DMS 273 (cell line): Measurements from ENCODE around the gene PDCD5.
"Not testable (repeated sequence)": the region's sequence is repeated elsewhere in the genome, so short reads cannot be mapped to it uniquely, and the experiment has no call there.

Source experiments
- DNase-seq: peaks from one replicate; lab custom pipeline; 2025; ENCODE audit not compliant: unreplicated experiment; lab: John Stamatoyannopoulos, UW

PDCD5 gene, protein sequence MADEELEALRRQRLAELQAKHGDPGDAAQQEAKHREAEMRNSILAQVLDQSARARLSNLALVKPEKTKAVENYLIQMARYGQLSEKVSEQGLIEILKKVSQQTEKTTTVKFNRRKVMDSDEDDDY

GRCh38 chr19:32580901-32581704 is at the start of gene PDCD5:
PDCD5 (plus strand) TSS chr19:32581190; CDS start chr19:32581262, 72 bp downstream.
- DNase-seq: peak; percentile 98

GRCh38 chr19:32532233-32532632 is 48.8 kb upstream of the PDCD5 start:
- no peak for DNase-seq

DNA sequence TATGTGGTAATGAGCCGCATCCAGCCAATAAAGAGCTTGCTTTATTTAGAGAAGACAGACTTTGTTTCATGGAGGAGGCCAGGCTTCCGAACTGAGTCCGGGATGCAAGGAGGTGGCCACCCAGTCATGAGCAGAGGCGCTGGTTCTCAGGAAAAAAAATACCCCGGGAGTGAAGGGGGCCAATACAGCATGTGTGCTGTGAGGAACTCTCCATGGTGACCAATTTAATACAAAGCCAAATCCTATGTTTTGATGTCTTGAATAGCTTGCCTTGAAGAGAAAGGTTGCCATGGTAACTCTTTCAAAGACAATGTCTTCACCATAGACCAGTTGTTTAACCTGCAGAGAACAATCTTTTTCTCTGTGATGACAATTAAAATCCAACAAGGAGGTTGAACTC is 43.4 kb upstream of the PDCD5 start:
- peak; percentile 5 for DNase-seq

GRCh38 chr19:32539240-32539916 is 41.6 kb upstream of the PDCD5 start:
- no peak for DNase-seq

DNA sequence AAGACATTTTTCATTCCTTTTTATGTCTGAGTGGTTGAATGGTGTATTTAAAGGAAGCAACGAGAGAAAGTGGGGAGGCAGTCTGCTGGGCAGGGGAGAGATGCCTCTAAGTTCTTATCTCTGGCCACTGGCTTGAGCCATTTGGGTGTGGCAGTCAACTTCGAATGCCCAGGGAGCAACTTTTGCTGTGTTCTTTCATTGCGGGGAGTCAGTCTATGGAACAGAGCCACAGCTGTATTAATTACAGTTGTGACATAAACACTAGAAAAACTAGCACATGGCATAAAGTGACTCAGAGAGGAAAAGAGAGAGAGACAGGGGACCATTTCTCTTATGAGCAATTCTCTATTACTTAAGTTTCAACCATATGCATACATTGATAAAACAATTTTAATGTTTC is 40.4 kb upstream of the PDCD5 start:
- DNase-seq: no peak

DNA sequence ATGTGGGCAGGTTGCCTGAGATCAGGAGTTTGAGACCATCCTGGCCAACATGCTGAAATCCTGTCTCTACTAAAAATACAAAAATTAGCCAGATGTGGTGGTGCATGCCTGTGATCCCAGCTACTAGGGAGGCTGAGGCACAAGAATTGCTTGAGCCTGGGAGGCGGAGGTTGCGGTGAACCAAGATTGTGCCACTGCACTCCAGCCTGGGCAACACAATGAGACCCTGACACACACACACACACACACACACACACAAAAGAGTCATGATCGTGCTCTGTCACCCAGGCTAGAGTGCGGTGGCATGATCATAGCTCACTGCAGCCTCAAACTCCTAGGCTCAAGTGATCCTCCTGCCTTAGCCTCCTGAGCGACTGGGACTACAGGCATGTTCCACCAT is 39.6 kb upstream of the PDCD5 start:
- not testable (repeated sequence) for DNase-seq

- DNase-seq: no peak
These were observed 38.4 kb upstream of the PDCD5 start for GRCh38 chr19:32542477-32543108.

DNA sequence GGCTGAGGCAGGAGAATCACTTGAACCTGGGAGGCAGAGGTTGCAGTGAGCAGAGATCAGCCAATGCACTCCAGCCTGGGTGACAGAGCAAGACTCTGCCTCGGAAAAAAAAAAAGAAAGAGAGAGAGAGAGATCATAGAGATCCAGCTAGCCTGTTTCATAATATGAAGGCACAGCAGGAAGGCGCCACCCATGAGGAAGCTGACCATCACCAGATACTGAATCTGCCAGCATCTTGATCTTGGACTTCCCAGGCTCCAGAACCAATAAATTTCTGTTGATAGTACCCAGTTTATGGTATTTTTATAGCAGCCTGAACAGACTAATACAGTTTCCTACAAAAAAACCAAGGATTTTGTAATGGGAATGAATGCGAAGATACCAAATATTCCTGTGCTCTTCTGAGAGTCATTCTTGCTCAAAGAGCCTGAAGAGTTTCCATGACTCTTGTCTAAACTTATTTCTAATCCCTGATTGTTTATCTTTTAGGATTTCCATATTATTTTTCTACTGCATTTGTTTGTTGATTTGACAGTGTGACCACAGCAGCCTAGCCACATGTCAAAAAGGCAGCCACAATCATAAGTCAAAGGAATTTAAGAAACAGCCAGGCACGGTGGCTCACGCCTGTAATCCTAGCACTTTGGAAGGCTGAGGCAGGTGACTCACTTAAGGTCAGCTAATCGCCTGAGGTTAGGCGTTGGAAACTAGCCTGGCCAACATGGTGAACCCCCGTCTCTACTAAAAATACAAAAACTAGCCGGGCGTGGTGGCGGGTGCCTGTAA is 37.7 kb upstream of the PDCD5 start:
- no peak for DNase-seq

- no peak for DNase-seq
These were observed 36.1 kb upstream of the PDCD5 start for GRCh38 chr19:32544917-32545316.

DNA sequence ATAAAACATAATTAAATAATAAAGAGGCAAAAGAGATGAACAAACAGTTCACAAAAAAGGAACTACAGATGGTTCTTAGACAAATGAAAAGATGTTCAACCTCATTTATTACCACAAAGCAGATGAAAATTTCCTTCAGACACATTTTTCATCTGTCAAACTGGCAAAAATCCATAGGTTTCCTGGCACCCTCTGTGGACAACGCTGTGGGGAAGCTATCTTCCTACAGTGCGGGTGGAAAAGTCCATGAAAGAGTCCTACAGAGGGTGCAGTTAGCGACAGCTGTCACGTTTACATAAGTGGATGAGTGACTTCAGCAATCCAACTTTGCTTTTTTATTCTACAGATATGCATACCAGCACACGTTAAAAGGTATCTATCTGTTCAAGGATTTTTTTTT is 30.3 kb upstream of the PDCD5 start:
- DNase-seq: peak; percentile 90

DNA sequence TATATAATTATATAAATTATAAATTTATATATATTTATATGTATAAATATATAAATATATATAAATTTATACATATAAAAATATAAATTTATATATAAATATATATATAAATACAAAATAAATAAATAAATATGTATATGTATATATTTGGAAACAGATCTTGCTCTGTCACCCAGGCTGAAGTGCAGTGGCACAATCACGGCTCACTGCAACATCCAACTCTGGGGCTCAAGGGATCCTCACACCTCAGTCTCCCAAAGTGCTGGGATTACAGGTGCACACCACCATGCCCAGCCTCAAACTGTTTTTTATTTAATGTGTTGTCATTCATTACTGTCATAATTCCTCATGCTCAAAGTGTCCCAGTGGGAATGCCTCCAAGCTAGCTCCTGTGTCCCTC is 25.2 kb upstream of the PDCD5 start:
- DNase-seq: no peak

DNA sequence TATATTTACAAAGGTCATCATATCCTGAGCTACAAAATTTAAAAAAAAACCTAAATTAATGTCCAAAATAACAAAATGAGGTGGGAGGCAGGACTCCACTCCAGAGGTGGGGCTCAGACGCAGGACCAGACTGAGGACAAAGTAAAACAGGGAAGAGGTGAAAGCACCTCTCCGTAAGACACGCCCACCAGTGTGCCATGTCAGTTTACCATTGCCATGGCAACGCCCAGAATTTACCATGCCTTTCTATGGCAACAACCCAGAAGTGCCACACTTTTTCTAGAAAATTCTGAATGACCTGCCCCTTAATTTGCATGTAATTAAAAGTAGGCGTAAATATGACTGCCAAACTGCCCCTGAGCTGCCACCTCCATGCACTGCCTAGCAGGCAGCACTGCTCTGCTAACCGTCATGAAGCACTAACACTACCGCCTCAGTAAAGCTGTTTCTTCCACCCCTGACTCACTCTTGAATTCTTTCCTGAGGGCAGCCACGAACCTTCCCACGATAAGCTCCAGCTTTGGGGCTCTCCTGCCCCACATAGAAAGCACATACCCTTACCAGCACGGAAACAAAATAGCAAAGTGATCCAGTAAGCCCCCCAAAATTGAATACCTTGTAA is 22.3 kb upstream of the PDCD5 start:
- DNase-seq: no peak

DNA sequence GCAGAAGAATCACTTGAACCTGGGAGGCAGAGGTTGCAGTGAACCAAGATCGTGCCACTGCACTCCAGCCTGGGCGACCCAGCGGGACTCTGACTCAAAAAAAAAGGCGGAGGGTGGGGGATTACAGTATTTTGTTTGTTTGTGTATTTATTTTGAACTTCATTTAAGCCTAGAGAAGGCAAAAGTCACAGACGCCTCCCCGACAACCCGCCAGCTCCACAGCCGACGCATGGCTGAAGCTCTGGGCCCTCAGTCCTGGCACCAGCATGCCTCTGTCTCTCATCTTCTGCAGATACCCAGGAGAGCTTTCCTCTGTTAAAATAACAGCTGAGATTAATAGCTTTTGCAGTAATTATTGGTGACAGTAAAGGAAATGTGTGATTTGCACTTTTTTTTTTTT is 17.2 kb upstream of the PDCD5 start:
- no peak for DNase-seq

DNA sequence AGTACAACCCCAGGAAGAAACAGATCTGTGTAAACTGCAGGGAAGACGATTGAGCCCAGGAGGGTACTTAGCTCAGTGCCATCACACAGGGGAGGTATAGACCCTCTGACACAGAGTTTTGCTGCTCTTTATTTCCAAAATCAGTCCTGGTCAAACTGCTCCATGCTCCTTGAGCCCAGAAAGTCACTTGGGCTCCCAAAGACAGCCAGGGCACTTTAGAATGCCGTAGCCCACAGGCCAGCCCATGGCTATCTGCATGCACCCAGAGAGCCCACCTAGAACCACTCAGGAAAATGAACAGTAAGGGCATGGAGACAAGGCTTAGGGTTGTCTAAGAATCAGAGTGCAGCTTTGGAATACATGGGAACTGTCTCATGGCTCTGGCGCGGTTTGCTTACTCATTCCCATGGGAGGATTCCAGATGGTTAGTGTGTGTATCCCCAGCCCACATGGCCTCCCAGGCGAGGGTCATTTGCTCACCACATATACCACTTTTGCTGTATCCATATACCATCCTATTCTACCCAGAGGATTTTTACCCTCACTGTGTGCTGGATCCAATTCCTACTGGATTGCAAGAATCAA is 14.7 kb upstream of the PDCD5 start:
- DNase-seq: peak; percentile 84

DNA sequence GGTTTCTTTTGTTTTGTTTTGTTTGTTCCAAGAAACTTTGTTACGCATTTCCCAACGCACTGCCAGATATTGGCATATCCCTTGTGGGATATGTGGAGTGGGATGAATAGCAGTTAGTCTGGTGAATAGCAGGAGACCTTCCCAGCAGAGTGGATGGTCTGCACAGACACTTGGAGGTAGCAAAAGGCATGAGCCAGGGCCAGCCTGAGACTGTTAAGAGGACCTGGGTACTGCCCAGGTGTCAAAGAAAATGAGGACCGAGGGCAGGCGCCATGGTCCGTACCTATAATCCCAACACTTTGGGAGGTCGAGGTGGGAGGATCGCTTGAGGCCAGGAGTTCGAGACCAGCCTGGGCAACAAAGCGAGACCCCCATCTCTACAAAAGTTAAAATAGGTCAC is 13.5 kb upstream of the PDCD5 start:
- no peak for DNase-seq

DNA sequence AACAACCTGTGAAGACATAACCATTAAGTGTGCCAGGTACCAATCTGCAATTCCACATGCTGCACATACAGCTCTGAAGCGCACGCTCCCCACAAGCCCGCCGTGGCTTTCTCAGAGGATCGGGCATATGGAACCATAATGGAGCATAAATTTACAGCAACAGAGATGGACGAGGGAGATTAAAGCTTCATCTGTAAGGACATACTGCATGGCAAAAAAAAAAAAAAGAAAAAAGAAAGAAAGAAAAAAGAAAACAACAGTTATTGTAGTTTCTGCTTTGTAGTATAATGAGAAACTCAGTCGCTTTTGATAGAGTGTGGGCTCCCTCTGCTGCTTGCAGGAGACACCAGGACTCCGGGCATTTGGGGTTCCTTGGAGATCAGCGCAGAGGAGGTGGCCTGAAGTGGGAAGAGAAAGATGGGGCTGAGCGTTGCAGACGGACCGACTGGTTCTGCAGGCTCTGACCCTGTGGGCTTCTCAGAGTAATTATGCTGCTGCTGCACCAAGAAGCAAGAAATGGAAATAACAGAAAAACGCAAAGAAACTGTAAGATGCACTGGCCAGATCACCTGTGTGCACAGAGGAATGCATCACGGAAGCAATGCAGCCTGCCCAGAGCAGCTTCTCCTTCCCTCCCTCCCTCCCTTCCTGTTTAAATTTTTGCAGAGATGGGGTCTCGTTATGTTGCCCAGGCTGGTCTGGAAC is 10.8 kb upstream of the PDCD5 start:
- DNase-seq: peak; percentile 85

- DNase-seq: not testable (repeated sequence)
These were observed 9.4 kb upstream of the PDCD5 start for GRCh38 chr19:32571471-32572075.

DNA sequence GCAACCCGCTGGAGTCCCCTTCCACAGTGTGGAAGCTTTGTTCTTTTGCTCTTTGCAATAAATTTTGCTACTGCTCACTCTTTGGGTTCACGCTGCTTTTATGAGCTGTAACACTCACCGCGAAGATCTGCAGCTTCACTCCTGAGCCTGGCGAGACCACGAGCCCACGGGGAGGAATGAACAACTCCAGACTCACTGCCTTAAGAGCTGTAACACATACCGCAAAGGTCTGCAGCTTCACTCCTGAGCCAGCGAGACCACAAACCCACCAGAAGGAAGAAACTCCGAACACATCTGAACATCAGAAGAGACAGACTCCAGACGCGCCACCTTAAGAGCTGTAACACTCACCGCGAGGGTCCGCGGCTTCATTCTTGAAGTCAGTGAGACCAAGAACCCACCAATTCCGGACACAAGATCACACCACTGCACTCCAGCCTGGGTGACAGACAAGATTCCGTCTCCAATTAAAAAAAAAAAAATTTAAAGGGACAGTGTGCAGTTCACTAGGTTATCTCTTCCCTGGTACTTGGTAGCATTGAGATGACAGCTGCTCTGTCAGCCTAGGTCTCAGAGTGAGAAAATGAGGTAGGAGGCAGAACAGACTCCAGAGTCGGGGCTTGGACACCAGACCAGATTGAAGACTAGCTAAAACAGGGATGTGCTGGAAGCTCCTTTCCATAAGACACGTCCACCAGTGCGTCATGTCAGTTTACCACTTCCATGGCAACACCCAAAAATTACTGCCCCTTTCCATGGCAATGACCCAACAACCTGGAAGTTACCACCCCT is 8.1 kb upstream of the PDCD5 start:
- not testable (repeated sequence) for DNase-seq

DNA sequence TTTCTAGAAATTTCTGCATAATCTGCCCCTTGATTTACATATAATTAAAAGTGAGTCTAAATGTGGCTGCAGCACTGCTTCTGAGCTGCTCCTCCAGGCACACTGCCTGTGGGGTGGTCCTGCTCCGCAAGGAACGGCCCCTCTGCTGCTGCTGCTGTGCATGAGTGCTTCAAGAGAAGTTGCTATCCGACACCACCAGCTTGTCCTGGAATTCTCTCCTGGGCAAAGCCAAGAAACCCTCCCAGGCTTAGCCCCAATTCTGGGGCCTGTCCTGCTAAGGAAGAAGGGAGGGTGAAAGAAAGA is 7.5 kb upstream of the PDCD5 start:
- no peak for DNase-seq
